ENCODE results near the gene PCDHGA3. TPM values are rescaled to one million over a fixed set of nuclear protein-coding genes. Genes with fewer than 3 reads are reported as not detected.
A peak's percentile ranks its signal among the peaks of the same experiment; 100 is the strongest.
"Not testable (repeated sequence)": the region's sequence is repeated elsewhere in the genome, so short reads cannot be mapped to it uniquely, and the experiment has no call there.

PCDHGA3 gene
- 8.4 TPM for polyA plus RNA-seq (2013, experiment 1 of 4)
- polyA plus RNA-seq (2013, experiment 2 of 4): 8.6 TPM
- polyA plus RNA-seq (2013, experiment 3 of 4): 4.3 TPM
- 4.9 TPM for polyA plus RNA-seq (2013, experiment 4 of 4)

GRCh38 chr5:141343242-141343952 is at the start of gene PCDHGA3:
TSS of gene PCDHGA3 (plus strand) at chr5:141343829. CDS start at chr5:141344034, 205 bp downstream.
- H3K36me3 ChIP-seq (ENCODE audit: control insufficient read depth, insufficient read depth, low read length): no peaks in the 10 kb centered on the region
- peak within 1 kb of the TSS; percentile 35 for H3K4me3 ChIP-seq (ENCODE audit: insufficient read depth, low read depth, low read length)
- H3K4me1 ChIP-seq (ENCODE audit: control insufficient read depth, insufficient read depth, low read length): no peaks in the 10 kb centered on the region
- H3K9me3 ChIP-seq (ENCODE audit: control insufficient read depth, low read length): peaks cover 7% of the 10 kb centered on the region
- H3K27ac ChIP-seq (ENCODE audit: insufficient read depth, low read depth, low read length, poor library complexity, severe bottlenecking): no peak within 1 kb of the TSS
- 62 to 70% methylated on average over 7 to 8 of the region's 9 CpGs for WGBS, 2 experiments
- H3K27me3 ChIP-seq (ENCODE audit: control insufficient read depth, insufficient read depth, low read length, poor library complexity, severe bottlenecking): no peaks in the 10 kb centered on the region

- 93 to 96% methylated on average over 4 of the region's 4 CpGs for WGBS, 2 experiments
- Histone ChIP-seq H3K27ac (ENCODE audit: insufficient read depth, low read depth, low read length, poor library complexity, severe bottlenecking) (no peak overlapping the region), H3K4me1 (ENCODE audit: control insufficient read depth, insufficient read depth, low read length) (no peaks in the 10 kb centered on the region)
Observed at GRCh38 chr5:141298376-141298775, 45.3 kb upstream of the PCDHGA3 start.

GRCh38 chr5:141303756-141304155 is 39.9 kb upstream of the PCDHGA3 start, which contains the start of gene SLC25A2:
TSS of gene SLC25A2 (minus strand) at chr5:141304049. CDS start at chr5:141303865, 184 bp downstream.
- 95 to 97% methylated on average over 36 of the region's 36 CpGs for WGBS, 2 experiments
- Histone ChIP-seq H3K36me3 (ENCODE audit: control insufficient read depth, insufficient read depth, low read length) (no peaks in the 10 kb centered on the region), H3K9me3 (ENCODE audit: control insufficient read depth, low read length) (peaks cover 7% of the 10 kb centered on the region), H3K4me1 (ENCODE audit: control insufficient read depth, insufficient read depth, low read length) (no peaks in the 10 kb centered on the region), H3K27ac (ENCODE audit: insufficient read depth, low read depth, low read length, poor library complexity, severe bottlenecking) (no peak within 1 kb of the TSS), H3K27me3 (ENCODE audit: control insufficient read depth, insufficient read depth, low read length, poor library complexity, severe bottlenecking) (no peaks in the 10 kb centered on the region), H3K4me3 (ENCODE audit: insufficient read depth, low read depth, low read length) (no peak within 1 kb of the TSS)

More at GRCh38 chr5:141298376-141298775, 45.3 kb upstream of the PCDHGA3 start:
- Histone ChIP-seq H3K9me3 (ENCODE audit: control insufficient read depth, low read length) (peaks cover 4% of the 10 kb centered on the region), H3K36me3 (ENCODE audit: control insufficient read depth, insufficient read depth, low read length) (no peaks in the 10 kb centered on the region), H3K4me3 (ENCODE audit: insufficient read depth, low read depth, low read length) (no peak overlapping the region), H3K27me3 (ENCODE audit: control insufficient read depth, insufficient read depth, low read length, poor library complexity, severe bottlenecking) (no peaks in the 10 kb centered on the region)

- H3K4me3 ChIP-seq (ENCODE audit: insufficient read depth, low read depth, low read length): no peak overlapping the region
- H3K27me3 ChIP-seq (ENCODE audit: control insufficient read depth, insufficient read depth, low read length, poor library complexity, severe bottlenecking): no peaks in the 10 kb centered on the region
- no peak overlapping the region for H3K27ac ChIP-seq (ENCODE audit: insufficient read depth, low read depth, low read length, poor library complexity, severe bottlenecking)
- 92% methylated on average over 1 of the region's 1 CpG; no CpG with 5 or more reads in 1 of the 2 experiments for WGBS, 2 experiments
- H3K9me3 ChIP-seq (ENCODE audit: control insufficient read depth, low read length): peaks cover 3% of the 10 kb centered on the region
- no peaks in the 10 kb centered on the region for H3K4me1 ChIP-seq (ENCODE audit: control insufficient read depth, insufficient read depth, low read length)
- no peaks in the 10 kb centered on the region for H3K36me3 ChIP-seq (ENCODE audit: control insufficient read depth, insufficient read depth, low read length)
Observed at GRCh38 chr5:141306630-141307029, 37.0 kb upstream of the PCDHGA3 start.

GRCh38 chr5:141313711-141314110 is 29.9 kb upstream of the PCDHGA3 start:
- no peak overlapping the region for H3K27ac ChIP-seq (ENCODE audit: insufficient read depth, low read depth, low read length, poor library complexity, severe bottlenecking)
- H3K9me3 ChIP-seq (ENCODE audit: control insufficient read depth, low read length): peaks cover 10% of the 10 kb centered on the region
- peaks cover 18% of the 10 kb centered on the region for H3K36me3 ChIP-seq (ENCODE audit: control insufficient read depth, insufficient read depth, low read length)
- H3K4me3 ChIP-seq (ENCODE audit: insufficient read depth, low read depth, low read length): no peak overlapping the region
- no peaks in the 10 kb centered on the region for H3K27me3 ChIP-seq (ENCODE audit: control insufficient read depth, insufficient read depth, low read length, poor library complexity, severe bottlenecking)
- no peaks in the 10 kb centered on the region for H3K4me1 ChIP-seq (ENCODE audit: control insufficient read depth, insufficient read depth, low read length)

GRCh38 chr5:141316963-141317362 is 26.7 kb upstream of the PCDHGA3 start:
- 89 to 100% methylated on average over 3 of the region's 4 CpGs for WGBS, 2 experiments
- peaks cover 22% of the 10 kb centered on the region for H3K9me3 ChIP-seq (ENCODE audit: control insufficient read depth, low read length)
- not testable (repeated sequence) for H3K4me1 ChIP-seq (ENCODE audit: control insufficient read depth, insufficient read depth, low read length); H3K27ac ChIP-seq (ENCODE audit: insufficient read depth, low read depth, low read length, poor library complexity, severe bottlenecking); H3K4me3 ChIP-seq (ENCODE audit: insufficient read depth, low read depth, low read length); H3K27me3 ChIP-seq (ENCODE audit: control insufficient read depth, insufficient read depth, low read length, poor library complexity, severe bottlenecking)
- H3K36me3 ChIP-seq (ENCODE audit: control insufficient read depth, insufficient read depth, low read length): peaks cover 29% of the 10 kb centered on the region

GRCh38 chr5:141319202-141319601 is 24.4 kb upstream of the PCDHGA3 start:
- peak overlapping the region; percentile 96 for H3K4me3 ChIP-seq (ENCODE audit: insufficient read depth, low read depth, low read length)
- WGBS, 2 experiments: 95% methylated on average over 6 of the region's 6 CpGs
- peaks cover 24% of the 10 kb centered on the region for H3K9me3 ChIP-seq (ENCODE audit: control insufficient read depth, low read length)

GRCh38 chr5:141319699-141320098 is 23.9 kb upstream of the PCDHGA3 start:
- Histone ChIP-seq H3K4me1 (ENCODE audit: control insufficient read depth, insufficient read depth, low read length) (no peaks in the 10 kb centered on the region), H3K9me3 (ENCODE audit: control insufficient read depth, low read length) (peaks cover 24% of the 10 kb centered on the region), H3K36me3 (ENCODE audit: control insufficient read depth, insufficient read depth, low read length) (peaks cover 29% of the 10 kb centered on the region), H3K27me3 (ENCODE audit: control insufficient read depth, insufficient read depth, low read length, poor library complexity, severe bottlenecking) (no peaks in the 10 kb centered on the region), H3K4me3 (ENCODE audit: insufficient read depth, low read depth, low read length) (peak overlapping the region; percentile 96), H3K27ac (ENCODE audit: insufficient read depth, low read depth, low read length, poor library complexity, severe bottlenecking) (no peak overlapping the region)
- WGBS, 2 experiments: 80% methylated on average over 5 of the region's 5 CpGs

More at GRCh38 chr5:141319202-141319601, 24.4 kb upstream of the PCDHGA3 start:
- Histone ChIP-seq H3K27me3 (ENCODE audit: control insufficient read depth, insufficient read depth, low read length, poor library complexity, severe bottlenecking) (no peaks in the 10 kb centered on the region), H3K36me3 (ENCODE audit: control insufficient read depth, insufficient read depth, low read length) (peaks cover 29% of the 10 kb centered on the region), H3K27ac (ENCODE audit: insufficient read depth, low read depth, low read length, poor library complexity, severe bottlenecking) (no peak overlapping the region), H3K4me1 (ENCODE audit: control insufficient read depth, insufficient read depth, low read length) (no peaks in the 10 kb centered on the region)

GRCh38 chr5:141320225-141321169 is 23.1 kb upstream of the PCDHGA3 start, which contains the start of gene TAF7:
TSS of gene TAF7 (minus strand) at chr5:141320784. CDS start at chr5:141320044, 740 bp downstream.
- H3K27ac ChIP-seq (ENCODE audit: insufficient read depth, low read depth, low read length, poor library complexity, severe bottlenecking): peak within 1 kb of the TSS; percentile 98
- peak within 1 kb of the TSS; percentile 96 for H3K4me3 ChIP-seq (ENCODE audit: insufficient read depth, low read depth, low read length)
- peaks cover 29% of the 10 kb centered on the region for H3K36me3 ChIP-seq (ENCODE audit: control insufficient read depth, insufficient read depth, low read length)
- WGBS, 2 experiments: 3 to 4% methylated on average over 67 of the region's 67 CpGs
- H3K9me3 ChIP-seq (ENCODE audit: control insufficient read depth, low read length): peaks cover 24% of the 10 kb centered on the region
- H3K27me3 ChIP-seq (ENCODE audit: control insufficient read depth, insufficient read depth, low read length, poor library complexity, severe bottlenecking): no peaks in the 10 kb centered on the region
- H3K4me1 ChIP-seq (ENCODE audit: control insufficient read depth, insufficient read depth, low read length): no peaks in the 10 kb centered on the region

- Histone ChIP-seq H3K4me3 (ENCODE audit: insufficient read depth, low read depth, low read length) (no peak overlapping the region), H3K27me3 (ENCODE audit: control insufficient read depth, insufficient read depth, low read length, poor library complexity, severe bottlenecking) (no peaks in the 10 kb centered on the region), H3K9me3 (ENCODE audit: control insufficient read depth, low read length) (peaks cover 24% of the 10 kb centered on the region), H3K36me3 (ENCODE audit: control insufficient read depth, insufficient read depth, low read length) (peaks cover 24% of the 10 kb centered on the region), H3K27ac (ENCODE audit: insufficient read depth, low read depth, low read length, poor library complexity, severe bottlenecking) (no peak overlapping the region), H3K4me1 (ENCODE audit: control insufficient read depth, insufficient read depth, low read length) (no peaks in the 10 kb centered on the region)
- WGBS, 2 experiments: 93 to 98% methylated on average over 2 to 3 of the region's 3 CpGs
Observed at GRCh38 chr5:141322261-141322660, 21.4 kb upstream of the PCDHGA3 start.

Data from ectodermal cell (in vitro differentiated cells).